Suprapubic skin (tissue), 4 donors: ENCODE results near the gene SLC9A2. TPM values are rescaled to one million over a fixed set of nuclear protein-coding genes. Genes with fewer than 3 reads are reported as not detected.

ENCODE experiments used
- DNase-seq, 2 donors: peaks; one replicate each; pipeline ENCODE4 v3.0.0-alpha.2; 2019; ENCODE audit warnings: low spot score in 2 of 2
- H3K27ac ChIP-seq: fragments of 200-600 bp; sonication (generic); one replicate; pipeline ENCODE4 v1.5.1; 2019
- H3K27me3 ChIP-seq: fragments of 200-600 bp; sonication (generic); one replicate; pipeline ENCODE4 v1.5.1; 2019
- H3K36me3 ChIP-seq: fragments of 200-600 bp; sonication (generic); one replicate; pipeline ENCODE4 v1.5.1; 2019
- H3K4me1 ChIP-seq: fragments of 200-600 bp; sonication (generic); one replicate; pipeline ENCODE4 v1.5.1; 2019
- H3K4me3 ChIP-seq: fragments of 200-600 bp; sonication (generic); one replicate; pipeline ENCODE4 v1.5.1; 2019; ENCODE audit warnings: mild to moderate bottlenecking
- H3K9me3 ChIP-seq: fragments of 200-600 bp; sonication (generic); one replicate; pipeline ENCODE4 v1.5.1; 2019
- CTCF ChIP-seq, 2 donors: fragments of 200-600 bp in 1 of 2; fragments of 450-650 bp in 1 of 2; sonication (generic) in 1 of 2; IDR thresholded peaks; one replicate each; pipeline ENCODE4 v1.5.1; 2016 to 2019; ENCODE audit warnings: antibody characterized with exemption in 2 of 2, mild to moderate bottlenecking in 1 of 2, moderate library complexity in 1 of 2
- EP300 ChIP-seq: sonication (generic); formaldehyde crosslinking; IDR thresholded peaks from one replicate; pipeline ENCODE4 v1.6.1; 2017; ENCODE audit warnings: antibody characterized with exemption
- POLR2A ChIP-seq, 2 donors: fragments of 450-650 bp; IDR thresholded peaks; one replicate each; pipeline ENCODE4 v1.6.1; 2017; ENCODE audit warnings: antibody characterized with exemption in 2 of 2, mild to moderate bottlenecking in 2 of 2, moderate library complexity in 2 of 2
- POLR2AphosphoS5 ChIP-seq, 3 donors: sonication (generic); formaldehyde crosslinking; IDR thresholded peaks; one replicate each; pipeline ENCODE4 v1.6.1; 2017; ENCODE audit warnings: antibody characterized with exemption in 3 of 3
- WGBS: methylation state at CpG from one replicate; pipeline ENCODE4 v1.1.5; 2018; 5-methylcytosine and 5-hydroxymethylcytosine counted together
- total RNA-seq, 4 donors: library from RNA; depleted of rRNA; stranded (reverse); fragments of >200 nt; gene quantifications; one replicate each; pipeline ENCODE4 v1.1.0, GENCODE V29; 2016

Gene SLC9A2
- total RNA-seq, 4 donors from 2014 or later = 1.2 to 3.9 (median 2.8) TPM

- H3K4me1 ChIP-seq = no peaks in the 10 kb centered on the region
- no peaks in the 10 kb centered on the region for H3K36me3 ChIP-seq
- no peak overlapping the region for H3K4me3 ChIP-seq
- no peaks in the 10 kb centered on the region for H3K9me3 ChIP-seq
- DNase-seq = no peak
- H3K27ac ChIP-seq = no peak overlapping the region
- WGBS = 70% methylated on average over 4 of the region's 4 CpGs
- no peaks in the 10 kb centered on the region for H3K27me3 ChIP-seq
- TF ChIP-seq EP300 (no peak), CTCF (IDR thresholded peaks at IDR 0.05) (no peak), POLR2AphosphoS5 (IDR thresholded peaks at IDR 0.05) (no peak), POLR2A (IDR thresholded peaks at IDR 0.05) (no peak)
Measured at GRCh38 chr2:102632380-102633175, 13.2 kb downstream of the SLC9A2 start.

GRCh38 chr2:102634831-102635241 lies 15.5 kb downstream of the SLC9A2 start:
- H3K27me3 ChIP-seq = no peaks in the 10 kb centered on the region
- WGBS = 90% methylated on average over 6 of the region's 6 CpGs
- H3K4me3 ChIP-seq = no peak overlapping the region
- no peak for DNase-seq
- TF ChIP-seq POLR2AphosphoS5 (IDR thresholded peaks at IDR 0.05) (no peak), POLR2A (IDR thresholded peaks at IDR 0.05) (no peak), CTCF (IDR thresholded peaks at IDR 0.05) (no peak), EP300 (no peak)
- H3K36me3 ChIP-seq = no peaks in the 10 kb centered on the region
- H3K27ac ChIP-seq = no peak overlapping the region
- H3K4me1 ChIP-seq = no peaks in the 10 kb centered on the region
- no peaks in the 10 kb centered on the region for H3K9me3 ChIP-seq

- WGBS = 91% methylated on average over 7 of the region's 7 CpGs
- TF ChIP-seq CTCF (IDR thresholded peaks at IDR 0.05) (no peak), EP300 (no peak), POLR2A (IDR thresholded peaks at IDR 0.05) (no peak), POLR2AphosphoS5 (IDR thresholded peaks at IDR 0.05) (no peak)
- no peak overlapping the region for H3K27ac ChIP-seq
Measured at GRCh38 chr2:102635317-102635716, 16.0 kb downstream of the SLC9A2 start.

GRCh38 chr2:102636283-102636907 lies 17.0 kb downstream of the SLC9A2 start:
- Histone ChIP-seq H3K36me3 (no peaks in the 10 kb centered on the region), H3K27ac (no peak overlapping the region), H3K9me3 (no peaks in the 10 kb centered on the region), H3K27me3 (no peaks in the 10 kb centered on the region), H3K4me1 (no peaks in the 10 kb centered on the region), H3K4me3 (no peak overlapping the region)
- TF ChIP-seq EP300 (no peak), CTCF (IDR thresholded peaks at IDR 0.05) (no peak), POLR2AphosphoS5 (IDR thresholded peaks at IDR 0.05) (no peak), POLR2A (IDR thresholded peaks at IDR 0.05) (no peak)
- WGBS = 36% methylated on average over 5 of the region's 5 CpGs
- no peak for DNase-seq

More at GRCh38 chr2:102635317-102635716, 16.0 kb downstream of the SLC9A2 start:
- H3K9me3 ChIP-seq = no peaks in the 10 kb centered on the region
- H3K27me3 ChIP-seq = no peaks in the 10 kb centered on the region
- H3K36me3 ChIP-seq = no peaks in the 10 kb centered on the region
- H3K4me1 ChIP-seq = no peaks in the 10 kb centered on the region
- no peak overlapping the region for H3K4me3 ChIP-seq
- DNase-seq = no peak

- WGBS = 55% methylated on average over 4 of the region's 4 CpGs
- Histone ChIP-seq H3K27me3 (no peaks in the 10 kb centered on the region), H3K4me3 (no peak overlapping the region), H3K27ac (no peak overlapping the region), H3K9me3 (no peaks in the 10 kb centered on the region), H3K4me1 (no peaks in the 10 kb centered on the region), H3K36me3 (no peaks in the 10 kb centered on the region)
- TF ChIP-seq POLR2A (IDR thresholded peaks at IDR 0.05) (no peak), CTCF (IDR thresholded peaks at IDR 0.05) (no peak), EP300 (no peak), POLR2AphosphoS5 (IDR thresholded peaks at IDR 0.05) (no peak)
- no peak for DNase-seq
Measured at GRCh38 chr2:102637358-102637757, 18.0 kb downstream of the SLC9A2 start.
